Stimulated activated CD8-positive, alpha-beta memory T cell treated with anti-CD3 and anti-CD28 coated beads, Interleukin-7, amount 100 ng/mL, for 24 hours (primary cell): ENCODE measurements around the gene IFNA4.

Experiments
- DNase-seq: peaks from one replicate; pipeline ENCODE4 v3.0.0-alpha.2; 2020; ENCODE audit warnings: low read depth

The IFNA4 gene

GRCh38 chr9:21165516-21165915 lies 21.9 kb downstream of the IFNA4 start:
- DNase-seq, result no peak

- DNase-seq, result no peak
Measured at GRCh38 chr9:21160178-21160577, 27.2 kb downstream of the IFNA4 start.

GRCh38 chr9:21155501-21155900 lies 31.9 kb downstream of the IFNA4 start:
- DNase-seq, result no peak

GRCh38 chr9:21154018-21154608 lies 33.3 kb downstream of the IFNA4 start:
- no peak for DNase-seq

GRCh38 chr9:21153336-21154017 lies 33.9 kb downstream of the IFNA4 start:
- DNase-seq, result no peak

- DNase-seq, result no peak
Measured at GRCh38 chr9:21144603-21145002, 42.8 kb downstream of the IFNA4 start.

GRCh38 chr9:21141427-21141882 lies 45.9 kb downstream of the IFNA4 start, which contains the start of gene IFNW1:
Gene IFNW1, minus strand, starts transcription at chr9:21141832. Its CDS starts 262 bp downstream, at chr9:21141570.
- no peak for DNase-seq

- DNase-seq, result no peak
Measured at GRCh38 chr9:21137020-21137419, 50.4 kb downstream of the IFNA4 start.
